K562 (cell line): ENCODE results near the gene ZBTB22. TPM values are rescaled to one million over a fixed set of nuclear protein-coding genes. Genes with fewer than 3 reads are reported as not detected.
A peak's percentile ranks its signal among the peaks of the same experiment; 100 is the strongest.

Experiments
- CBFA2T3 ChIP-seq: fragments of 450-650 bp; IDR thresholded peaks from 2 replicates; pipeline ENCODE4 v1.6.1; 2017
- CC2D1A ChIP-seq: fragments of 450-650 bp; IDR thresholded peaks from 2 replicates; pipeline ENCODE4 v1.6.1; 2017; ENCODE audit warnings: mild to moderate bottlenecking
- CGGBP1 ChIP-seq: fragments of 250-450 bp; sonication (Bioruptor Pico); IDR thresholded peaks from 2 replicates; pipeline ENCODE4 v1.9.0; 2021; ENCODE audit warnings: mild to moderate bottlenecking
- CREM ChIP-seq: IDR thresholded peaks from 2 replicates; pipeline ENCODE4 v1.6.1; 2014; ENCODE audit warnings: antibody characterized with exemption, low read depth
- EWSR1 ChIP-seq: fragments of 450-650 bp; IDR thresholded peaks from 2 replicates; pipeline ENCODE4 v1.6.1; 2018; ENCODE audit warnings: borderline replicate concordance, mild to moderate bottlenecking, low read depth, moderate library complexity; ENCODE audit not compliant: partially characterized antibody
- FOS ChIP-seq: IDR thresholded peaks from 3 replicates; pipeline ENCODE4 v1.6.1; 2011; ENCODE audit not compliant: insufficient read length; ENCODE audit errors: extremely low read depth
- FOXA1 ChIP-seq: fragments of 450-650 bp; IDR thresholded peaks from 2 replicates; pipeline ENCODE4 v1.6.1; 2016; ENCODE audit warnings: mild to moderate bottlenecking, borderline replicate concordance
- GABPB1 ChIP-seq: sonication (generic); formaldehyde crosslinking; IDR thresholded peaks from 2 replicates; pipeline ENCODE4 v1.8.0; 2022; ENCODE audit warnings: mild to moderate bottlenecking, missing genetic modification reagents
- KLF10 ChIP-seq: fragments of 250-450 bp; sonication (Bioruptor Pico); IDR thresholded peaks from 2 replicates; pipeline ENCODE4 v1.6.1; 2021; ENCODE audit warnings: matching md5 sums
- MTA1 ChIP-seq: fragments of 450-650 bp; IDR thresholded peaks from 2 replicates; pipeline ENCODE4 v1.6.1; 2017; ENCODE audit warnings: borderline replicate concordance
- POLR2G ChIP-seq: fragments of 200-400 bp; formaldehyde crosslinking; IDR thresholded peaks from 2 replicates; pipeline ENCODE4 v1.6.1; 2017; ENCODE audit warnings: low read depth, mild to moderate bottlenecking, antibody characterized with exemption, low read length, moderate library complexity
- RBM34 ChIP-seq: fragments of 200-400 bp; formaldehyde crosslinking; IDR thresholded peaks from 2 replicates; pipeline ENCODE4 v1.6.1; 2018; ENCODE audit warnings: low read length, borderline replicate concordance; ENCODE audit not compliant: insufficient read depth
- YBX1 ChIP-seq: fragments of 450-650 bp; IDR thresholded peaks from 2 replicates; pipeline ENCODE4 v1.7.1; 2016; ENCODE audit warnings: mild to moderate bottlenecking
- ZNF146 ChIP-seq: IDR thresholded peaks from one replicate; pipeline ENCODE4 v1.6.1; 2018; ENCODE audit warnings: missing compliant biosample characterization; ENCODE audit not compliant: unreplicated experiment
- ZNF174 ChIP-seq: fragments of 250-450 bp; sonication (Bioruptor Pico); IDR thresholded peaks from 2 replicates; pipeline ENCODE4 v1.4.0; 2020; ENCODE audit warnings: mild to moderate bottlenecking
- ZNF239 ChIP-seq: fragments of 250-450 bp; sonication (Bioruptor Pico); IDR thresholded peaks from 2 replicates; pipeline ENCODE4 v1.4.0; 2020; ENCODE audit warnings: mild to moderate bottlenecking
- ZNF561 ChIP-seq: fragments of 450-650 bp; formaldehyde crosslinking; conservative IDR thresholded peaks from 2 replicates; pipeline ENCODE4 v1.4.0; 2020; ENCODE audit warnings: mild to moderate bottlenecking, moderate library complexity
- ZNF584 ChIP-seq: fragments of 200-800 bp; sonication (Bioruptor generic); IDR thresholded peaks from 2 replicates; pipeline ENCODE4 v1.6.1; 2016; ENCODE audit warnings: low read depth, mild to moderate bottlenecking, missing genetic modification characterization, missing compliant biosample characterization
- ZNF586 ChIP-seq: fragments of 450-650 bp; formaldehyde crosslinking; conservative IDR thresholded peaks from 2 replicates; pipeline ENCODE4 v1.4.0; 2020; ENCODE audit warnings: mild to moderate bottlenecking, moderate library complexity
- polyA plus RNA-seq, 8 experiments: library from polyadenylated mRNA; depleted of rRNA in 4 of 8; stranded (reverse) in 5 of 8; unstranded in 3 of 8; fragments of >200 nt; fragmentation: Nextera tagmentation in 2 of 8; fragmentation: Illumina TruSeq in 1 of 8; extraction: Ambion mirVana in 2 of 8; extraction: Trizol in 1 of 8; gene quantifications; 2 replicates each; pipeline versions ENCODE4 v1.2.1 to v1.2.3, GENCODE V29; 2011 to 2014; ENCODE audit warnings: inconsistent platforms in 1 of 8, missing spikeins in 1 of 8
- total RNA-seq, 7 experiments: library from RNA; depleted of rRNA in 6 of 7; stranded (reverse); fragments of >200 nt in 6 of 7; fragmentation: Illumina TruSeq in 2 of 7; extraction: Trizol in 2 of 7; gene quantifications; 2 replicates each; pipeline versions ENCODE4 v1.2.1 to v1.2.3, GENCODE V29; 2011 to 2021; ENCODE audit warnings: low replicate concordance in 1 of 7
- TF ChIP-seq, protein P1 (sequence below): fragments of 250-450 bp; sonication (Bioruptor Pico); IDR thresholded peaks from 2 replicates; pipeline ENCODE4 v1.4.0; 2020; ENCODE audit warnings: mild to moderate bottlenecking
- TF ChIP-seq, protein P2 (sequence below): fragments of 250-450 bp; sonication (Bioruptor Pico); IDR thresholded peaks from 2 replicates; pipeline ENCODE4 v1.5.0; 2022; ENCODE audit warnings: mild to moderate bottlenecking
- TF ChIP-seq, protein P3 (sequence below), 3 experiments: fragments of 200-800 bp in 1 of 3; fragments of 250-450 bp in 1 of 3; fragments of 450-650 bp in 1 of 3; sonication (Bioruptor Pico) in 1 of 3; sonication (Bioruptor generic) in 1 of 3; formaldehyde crosslinking in 1 of 3; IDR thresholded peaks; 2 replicates each; pipeline versions ENCODE4 v1.6.1 to v1.8.0; 2016 to 2022; ENCODE audit warnings: mild to moderate bottlenecking in 2 of 3, missing genetic modification characterization in 2 of 3, missing compliant biosample characterization in 1 of 3, moderate library complexity in 1 of 3

The ZBTB22 gene
- total and polyA plus RNA-seq, 9 of the 15 experiments (the other 6 are each of a cell fraction or from before 2014, with no cell fraction given) = 0.21 to 11.9 (median 7.1) TPM

DNA sequence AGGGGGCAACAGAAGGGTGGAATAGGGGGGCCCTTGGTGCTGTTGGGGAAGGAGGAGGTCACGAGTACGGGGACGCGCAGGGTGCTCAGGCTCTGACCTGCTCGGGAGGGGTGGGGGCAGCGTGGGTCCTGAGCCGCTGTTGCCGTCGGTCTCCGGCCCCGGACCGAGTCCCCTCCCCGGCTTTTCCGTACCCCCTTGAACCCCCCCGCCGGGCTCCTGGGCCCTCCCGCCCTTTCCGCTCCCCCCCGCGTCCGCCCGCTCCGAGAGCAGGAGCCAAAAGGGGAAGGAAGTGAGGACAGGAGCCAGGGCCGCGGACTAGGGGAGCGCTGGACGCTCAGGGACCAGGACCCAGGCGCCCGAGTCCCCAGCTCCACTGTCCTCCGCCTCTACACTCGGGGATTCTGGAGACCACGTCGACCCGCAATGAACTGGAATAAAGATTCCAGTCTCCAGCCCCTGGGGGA is 18.7 kb downstream of the ZBTB22 start, which contains the start of gene RGL2 (continued):
- TF ChIP-seq EWSR1 (no peak), ZNF174 (no peak), ZNF586 (CRISPR knock-in tag) (no peak), FOXA1 (no peak), CC2D1A (peak; percentile 53; the same call in 1 of the 2 replicates), ZNF561 (CRISPR knock-in tag) (0 out of 2 replicates have a peak, but pooled peaks have one; percentile 20), FOS (no peak), GABPB1 (CRISPR knock-in tag) (no peak), ZNF146 (CRISPR knock-in tag) (no peak), POLR2G (peak; percentile 67), CBFA2T3 (no peak), RBM34 (no peak), CREM (peak; percentile 13; the same call in 1 of the 2 replicates), YBX1 (no peak), ZNF584 (CRISPR knock-in tag) (no peak), CGGBP1 (CRISPR knock-in tag) (peak; percentile 37; the same call in 1 of the 2 replicates), ZNF239 (CRISPR knock-in tag) (no peak), MTA1 (no peak), KLF10 (CRISPR knock-in tag) (no peak)
- TF ChIP-seq, protein P1, sequence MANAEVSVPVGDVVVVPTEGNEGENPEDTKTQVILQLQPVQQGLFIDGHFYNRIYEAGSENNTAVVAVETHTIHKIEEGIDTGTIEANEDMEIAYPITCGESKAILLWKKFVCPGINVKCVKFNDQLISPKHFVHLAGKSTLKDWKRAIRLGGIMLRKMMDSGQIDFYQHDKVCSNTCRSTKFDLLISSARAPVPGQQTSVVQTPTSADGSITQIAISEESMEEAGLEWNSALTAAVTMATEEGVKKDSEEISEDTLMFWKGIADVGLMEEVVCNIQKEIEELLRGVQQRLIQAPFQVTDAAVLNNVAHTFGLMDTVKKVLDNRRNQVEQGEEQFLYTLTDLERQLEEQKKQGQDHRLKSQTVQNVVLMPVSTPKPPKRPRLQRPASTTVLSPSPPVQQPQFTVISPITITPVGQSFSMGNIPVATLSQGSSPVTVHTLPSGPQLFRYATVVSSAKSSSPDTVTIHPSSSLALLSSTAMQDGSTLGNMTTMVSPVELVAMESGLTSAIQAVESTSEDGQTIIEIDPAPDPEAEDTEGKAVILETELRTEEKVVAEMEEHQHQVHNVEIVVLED = 0 out of 2 replicates have a peak, but pooled peaks have one; percentile 37
- TF ChIP-seq, protein P2, sequence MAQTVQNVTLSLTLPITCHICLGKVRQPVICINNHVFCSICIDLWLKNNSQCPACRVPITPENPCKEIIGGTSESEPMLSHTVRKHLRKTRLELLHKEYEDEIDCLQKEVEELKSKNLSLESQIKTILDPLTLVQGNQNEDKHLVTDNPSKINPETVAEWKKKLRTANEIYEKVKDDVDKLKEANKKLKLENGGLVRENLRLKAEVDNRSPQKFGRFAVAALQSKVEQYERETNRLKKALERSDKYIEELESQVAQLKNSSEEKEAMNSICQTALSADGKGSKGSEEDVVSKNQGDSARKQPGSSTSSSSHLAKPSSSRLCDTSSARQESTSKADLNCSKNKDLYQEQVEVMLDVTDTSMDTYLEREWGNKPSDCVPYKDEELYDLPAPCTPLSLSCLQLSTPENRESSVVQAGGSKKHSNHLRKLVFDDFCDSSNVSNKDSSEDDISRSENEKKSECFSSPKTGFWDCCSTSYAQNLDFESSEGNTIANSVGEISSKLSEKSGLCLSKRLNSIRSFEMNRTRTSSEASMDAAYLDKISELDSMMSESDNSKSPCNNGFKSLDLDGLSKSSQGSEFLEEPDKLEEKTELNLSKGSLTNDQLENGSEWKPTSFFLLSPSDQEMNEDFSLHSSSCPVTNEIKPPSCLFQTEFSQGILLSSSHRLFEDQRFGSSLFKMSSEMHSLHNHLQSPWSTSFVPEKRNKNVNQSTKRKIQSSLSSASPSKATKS (CRISPR knock-in tag) = no peak
- TF ChIP-seq, protein P3, sequence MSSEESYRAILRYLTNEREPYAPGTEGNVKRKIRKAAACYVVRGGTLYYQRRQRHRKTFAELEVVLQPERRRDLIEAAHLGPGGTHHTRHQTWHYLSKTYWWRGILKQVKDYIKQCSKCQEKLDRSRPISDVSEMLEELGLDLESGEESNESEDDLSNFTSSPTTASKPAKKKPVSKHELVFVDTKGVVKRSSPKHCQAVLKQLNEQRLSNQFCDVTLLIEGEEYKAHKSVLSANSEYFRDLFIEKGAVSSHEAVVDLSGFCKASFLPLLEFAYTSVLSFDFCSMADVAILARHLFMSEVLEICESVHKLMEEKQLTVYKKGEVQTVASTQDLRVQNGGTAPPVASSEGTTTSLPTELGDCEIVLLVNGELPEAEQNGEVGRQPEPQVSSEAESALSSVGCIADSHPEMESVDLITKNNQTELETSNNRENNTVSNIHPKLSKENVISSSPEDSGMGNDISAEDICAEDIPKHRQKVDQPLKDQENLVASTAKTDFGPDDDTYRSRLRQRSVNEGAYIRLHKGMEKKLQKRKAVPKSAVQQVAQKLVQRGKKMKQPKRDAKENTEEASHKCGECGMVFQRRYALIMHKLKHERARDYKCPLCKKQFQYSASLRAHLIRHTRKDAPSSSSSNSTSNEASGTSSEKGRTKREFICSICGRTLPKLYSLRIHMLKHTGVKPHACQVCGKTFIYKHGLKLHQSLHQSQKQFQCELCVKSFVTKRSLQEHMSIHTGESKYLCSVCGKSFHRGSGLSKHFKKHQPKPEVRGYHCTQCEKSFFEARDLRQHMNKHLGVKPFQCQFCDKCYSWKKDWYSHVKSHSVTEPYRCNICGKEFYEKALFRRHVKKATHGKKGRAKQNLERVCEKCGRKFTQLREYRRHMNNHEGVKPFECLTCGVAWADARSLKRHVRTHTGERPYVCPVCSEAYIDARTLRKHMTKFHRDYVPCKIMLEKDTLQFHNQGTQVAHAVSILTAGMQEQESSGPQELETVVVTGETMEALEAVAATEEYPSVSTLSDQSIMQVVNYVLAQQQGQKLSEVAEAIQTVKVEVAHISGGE (CRISPR knock-in tag; IDR thresholded peaks at IDR 0.05) = no peak
